HL-60/S4 treated with phorbol 12-myristate 13-acetate at 8.2 ng/mL for 4 days and 3 days (cell line): Measurements from ENCODE around the gene PLA2R1.

Source experiments
- in situ Hi-C: fragments of 300-500 bp; cut with MboI; formaldehyde crosslinking; loops from 2 replicates; pipeline ENCODE4 v1.15.0; 2022; ENCODE audit warnings: low sequenced_read_pairs

The PLA2R1 gene

DNA sequence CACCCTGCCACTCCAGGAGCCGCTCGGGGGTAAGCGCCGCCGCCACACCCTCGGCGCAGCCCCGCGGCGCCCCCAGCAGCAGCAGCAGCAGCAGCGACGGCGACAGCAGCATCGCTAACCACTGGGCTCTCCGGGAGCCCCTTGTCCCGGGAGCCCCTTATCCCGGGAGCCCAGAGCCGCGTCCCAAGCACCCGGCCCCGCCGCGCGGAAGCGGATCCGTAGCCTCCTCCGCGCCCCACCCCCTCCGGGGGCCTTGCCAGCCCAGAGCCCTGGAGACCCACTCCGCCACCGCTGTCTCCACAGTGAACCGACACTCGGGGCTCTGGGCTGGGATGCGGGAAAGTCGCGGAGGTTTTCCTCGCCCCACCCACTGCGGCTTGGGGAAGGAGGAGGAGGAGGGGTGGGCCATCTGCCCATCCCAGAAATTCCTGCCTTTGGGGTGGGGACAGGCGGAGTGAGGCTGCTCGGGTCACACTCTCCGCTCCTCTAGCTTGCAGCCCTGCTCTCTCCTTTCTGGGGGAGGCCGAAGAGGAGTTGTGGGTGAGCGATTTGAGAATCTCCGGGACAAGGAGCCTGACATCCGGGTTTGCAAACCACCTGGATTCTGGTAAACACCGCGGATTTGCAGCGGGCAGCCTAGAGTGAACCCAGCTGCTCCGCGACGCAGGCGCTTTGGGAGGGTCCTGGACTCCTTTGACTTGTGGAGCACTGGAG lies at the start of gene PLA2R1:
Gene PLA2R1 (minus strand): TSS at position 324 of the 714 bp plus-strand sequence. CDS start 212 bp downstream, at position 112.
- in situ Hi-C loops = no loop called here

DNA sequence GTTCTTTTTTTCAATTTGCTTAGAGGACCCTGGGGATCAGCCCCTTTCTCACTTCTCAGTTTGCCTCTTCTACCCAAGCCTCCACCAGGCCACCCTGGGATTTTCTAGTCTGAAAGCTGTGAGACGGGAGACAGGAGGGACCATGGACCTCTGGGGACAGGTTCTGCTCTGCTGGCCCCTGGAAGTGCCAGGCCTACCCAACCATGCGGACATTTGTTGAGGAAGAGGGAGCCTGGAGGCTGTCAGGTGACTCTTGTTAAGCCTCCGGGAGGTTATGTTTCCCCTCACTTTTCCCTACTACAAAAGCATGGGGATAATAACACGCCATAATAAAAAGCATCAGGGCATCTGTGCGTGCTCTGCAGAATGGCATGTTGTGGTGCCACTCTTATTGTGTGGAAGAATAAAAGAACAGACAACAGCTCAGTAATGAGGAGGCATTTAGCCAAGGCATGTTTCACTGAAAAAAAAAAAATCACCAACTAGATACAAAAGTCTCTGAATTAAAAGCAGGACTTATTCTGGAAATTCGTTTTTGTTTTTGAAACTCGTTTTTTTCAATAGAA lies 48.3 kb upstream of the PLA2R1 start:
- in situ Hi-C loops = loop anchor here (25.0 kb wide), 1 partner anchor 877 kb away; no protein-coding TSS in a partner anchor

DNA sequence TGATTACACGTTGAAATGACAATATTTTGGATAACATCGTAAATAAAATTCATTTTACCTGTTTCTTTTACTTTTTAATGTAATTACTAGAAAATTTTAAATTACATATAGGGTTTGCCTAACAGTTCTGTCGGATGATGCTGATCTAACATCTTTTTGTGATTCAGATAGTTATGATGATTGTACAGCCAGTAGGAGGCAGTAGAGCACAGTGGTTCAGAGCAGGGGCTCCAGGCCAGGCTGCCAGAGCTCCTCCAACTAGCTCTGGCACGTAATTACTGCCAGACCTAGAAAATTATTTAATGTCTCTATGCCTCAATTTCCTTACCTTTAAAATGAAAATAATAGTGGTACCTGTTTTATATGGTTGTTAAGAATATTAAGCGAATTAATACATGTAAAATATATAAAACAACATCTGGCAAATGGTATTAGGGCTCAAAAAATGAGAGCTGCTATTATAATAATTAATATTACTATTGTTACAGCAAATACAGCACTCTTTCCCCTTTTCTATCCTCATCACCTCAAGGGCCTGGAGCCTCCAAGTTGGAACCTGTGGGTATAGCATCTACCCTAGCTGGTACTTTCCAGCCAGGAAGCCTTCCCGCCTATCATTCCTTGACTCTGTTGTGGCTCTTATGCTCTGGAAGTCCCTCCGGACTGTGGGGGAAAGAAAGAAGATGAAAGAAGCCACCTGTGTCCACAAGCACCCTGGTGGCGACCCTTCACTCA lies 47.7 kb upstream of the PLA2R1 start:
- in situ Hi-C loops = loop anchor here (25.0 kb wide), 1 partner anchor 877 kb away; no protein-coding TSS in a partner anchor

DNA sequence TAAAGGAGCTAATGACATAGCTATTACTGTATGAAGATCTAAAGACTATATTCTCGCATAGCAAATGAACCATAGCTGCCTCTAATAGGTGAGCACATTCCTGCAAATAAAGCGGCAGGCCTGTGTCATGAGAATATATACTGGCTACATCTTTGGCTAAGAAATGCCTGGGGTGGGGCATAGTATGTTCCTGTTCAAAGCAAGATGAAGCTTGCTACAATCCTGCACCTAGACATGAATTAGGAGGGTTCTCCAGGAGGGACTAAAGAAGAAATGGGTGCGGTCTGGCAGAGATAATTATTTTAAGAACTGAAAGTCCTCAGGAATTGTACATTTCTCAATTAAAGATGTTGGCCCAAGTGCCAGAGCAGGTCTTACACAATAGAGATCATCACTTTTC lies 46.8 kb upstream of the PLA2R1 start:
- in situ Hi-C loops = loop anchor here (25.0 kb wide), 1 partner anchor 878 kb away; no protein-coding TSS in a partner anchor

DNA sequence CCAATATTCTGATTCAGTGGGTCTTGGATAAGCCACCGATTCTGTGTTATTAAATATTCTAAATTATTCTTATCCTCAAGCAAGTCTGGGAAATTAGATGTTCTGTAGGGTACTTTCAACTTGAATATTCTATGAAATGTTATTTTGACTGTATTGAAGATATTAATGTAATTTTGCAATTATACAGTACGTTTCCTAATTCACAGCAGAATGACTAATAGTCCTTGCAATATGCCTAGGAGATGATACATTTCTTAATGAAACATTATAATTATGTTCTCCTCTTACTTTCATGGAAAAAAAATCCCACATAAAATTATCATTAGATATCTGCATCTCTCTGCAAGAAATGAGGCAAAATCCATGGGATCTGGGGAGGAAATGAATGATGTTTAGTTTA lies 46.2 kb upstream of the PLA2R1 start:
- in situ Hi-C loops = loop anchor here (25.0 kb wide), 1 partner anchor 879 kb away; no protein-coding TSS in a partner anchor

DNA sequence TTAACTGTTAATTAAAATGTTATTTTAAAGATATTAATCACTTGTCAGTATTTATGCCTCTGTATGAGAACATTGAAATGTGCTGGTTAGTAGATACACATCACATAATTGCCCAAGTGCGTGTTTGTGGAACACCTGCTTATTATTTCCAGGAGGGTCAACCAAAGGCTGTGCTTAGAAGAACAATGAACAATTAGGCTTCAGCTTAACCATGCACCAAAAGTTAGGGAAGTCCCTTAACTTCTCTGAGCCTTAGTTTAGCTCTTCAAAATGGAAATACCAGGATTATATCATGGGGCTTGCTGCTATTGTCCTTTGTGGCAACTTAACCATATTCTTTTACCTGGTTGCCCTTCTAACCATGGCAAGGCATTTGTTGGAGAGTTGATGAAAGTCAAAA lies 43.0 kb upstream of the PLA2R1 start:
- in situ Hi-C loops = loop anchor here (25.0 kb wide), 1 partner anchor 882 kb away; no protein-coding TSS in a partner anchor

DNA sequence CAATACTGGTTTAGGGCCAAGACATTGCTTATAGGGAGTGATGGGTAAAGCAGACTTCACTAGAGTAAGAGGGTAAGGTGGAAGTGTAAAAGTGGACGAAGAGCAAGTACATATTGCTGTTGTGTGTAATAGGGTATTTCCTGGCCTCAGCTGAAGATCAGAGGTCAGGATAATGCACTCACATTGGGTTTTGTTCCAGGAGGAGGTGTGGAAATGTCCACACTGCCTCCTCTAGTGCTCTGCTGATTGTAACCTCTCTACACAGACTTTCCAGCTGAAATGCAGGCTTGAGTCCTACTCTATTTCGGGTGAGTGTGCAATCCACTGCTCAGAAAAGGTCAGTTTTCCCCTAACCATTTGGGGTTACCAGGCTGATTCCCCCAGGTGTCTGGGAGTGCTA lies 41.7 kb upstream of the PLA2R1 start:
- in situ Hi-C loops = loop anchor here (25.0 kb wide), 1 partner anchor 883 kb away; no protein-coding TSS in a partner anchor

DNA sequence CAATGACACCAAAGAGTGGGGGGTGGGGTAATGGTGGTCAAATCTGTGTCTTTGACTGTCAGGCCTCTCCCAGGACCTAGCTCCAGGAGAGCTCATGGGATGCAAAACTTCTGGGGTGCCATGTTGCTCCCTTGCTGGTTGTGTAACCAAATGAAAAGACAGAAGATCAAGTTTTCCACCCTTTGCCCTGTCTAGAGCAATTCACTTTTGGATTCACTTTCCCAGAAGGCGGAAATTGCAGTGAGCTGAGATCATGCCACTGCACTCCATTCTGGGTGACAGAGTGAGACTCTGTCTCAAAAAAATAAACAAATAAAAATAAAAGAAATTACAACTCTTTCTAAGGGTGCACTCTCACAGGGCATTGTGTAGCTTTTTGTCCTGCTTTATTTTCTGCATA lies 34.9 kb upstream of the PLA2R1 start:
- in situ Hi-C loops = no loop called here

DNA sequence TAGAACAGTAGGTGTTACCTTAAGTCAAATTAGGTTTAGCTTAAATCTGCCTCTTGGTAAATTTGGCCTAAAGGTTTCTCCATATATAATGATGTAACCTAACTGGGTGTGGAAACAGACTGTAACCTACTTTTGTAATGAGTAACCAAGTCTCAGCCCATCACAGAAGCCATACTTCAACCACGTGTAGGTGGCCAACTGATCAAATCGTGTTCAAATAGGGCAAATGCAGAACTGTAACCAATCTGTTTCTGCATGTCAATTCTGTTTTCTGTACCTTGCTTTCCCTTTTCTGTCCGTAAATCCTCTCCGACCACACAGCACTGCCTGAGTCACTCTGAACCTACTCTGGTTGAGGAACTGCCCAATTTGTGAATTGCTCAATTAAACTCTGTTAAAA lies 34.0 kb upstream of the PLA2R1 start:
- in situ Hi-C loops = no loop called here

DNA sequence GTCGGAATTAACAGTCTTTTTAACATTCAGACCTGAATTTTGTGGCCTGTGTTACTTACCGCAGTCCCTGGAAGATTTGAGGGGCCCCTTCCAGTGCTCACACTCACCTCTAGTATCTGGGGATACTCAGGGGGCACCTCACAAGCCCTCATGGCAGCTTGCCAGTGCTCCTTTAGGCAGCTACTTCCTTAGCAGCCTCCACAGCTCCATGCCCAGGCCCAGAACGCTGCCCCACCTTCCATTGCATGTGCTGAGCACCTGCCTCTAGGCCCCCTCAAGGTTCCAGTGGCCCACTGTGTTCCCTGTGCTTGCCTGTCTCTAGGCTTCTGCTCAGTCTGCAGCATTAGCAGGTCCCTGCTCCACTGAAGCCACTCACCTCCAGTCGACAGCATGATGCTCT lies 30.0 kb upstream of the PLA2R1 start:
- in situ Hi-C loops = no loop called here

DNA sequence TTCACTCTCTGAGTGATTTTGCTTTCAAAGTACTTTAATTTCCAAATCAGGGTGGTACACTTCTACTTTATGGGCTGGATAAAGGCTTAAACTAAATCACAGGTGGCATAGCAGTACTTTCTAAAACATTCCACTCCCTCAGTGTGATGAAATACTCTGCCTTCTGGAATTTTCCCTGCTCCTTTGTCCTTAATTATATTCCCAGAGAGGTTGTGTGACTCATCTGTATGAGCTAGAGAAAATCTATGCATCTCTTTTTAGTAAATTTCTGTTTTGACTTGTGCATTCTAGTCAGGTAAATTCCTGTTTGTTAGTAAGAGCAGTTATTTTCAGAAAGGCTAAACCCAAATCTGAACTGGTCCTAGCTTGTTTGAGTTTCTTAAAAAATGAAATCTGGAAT lies 29.0 kb upstream of the PLA2R1 start:
- in situ Hi-C loops = no loop called here

DNA sequence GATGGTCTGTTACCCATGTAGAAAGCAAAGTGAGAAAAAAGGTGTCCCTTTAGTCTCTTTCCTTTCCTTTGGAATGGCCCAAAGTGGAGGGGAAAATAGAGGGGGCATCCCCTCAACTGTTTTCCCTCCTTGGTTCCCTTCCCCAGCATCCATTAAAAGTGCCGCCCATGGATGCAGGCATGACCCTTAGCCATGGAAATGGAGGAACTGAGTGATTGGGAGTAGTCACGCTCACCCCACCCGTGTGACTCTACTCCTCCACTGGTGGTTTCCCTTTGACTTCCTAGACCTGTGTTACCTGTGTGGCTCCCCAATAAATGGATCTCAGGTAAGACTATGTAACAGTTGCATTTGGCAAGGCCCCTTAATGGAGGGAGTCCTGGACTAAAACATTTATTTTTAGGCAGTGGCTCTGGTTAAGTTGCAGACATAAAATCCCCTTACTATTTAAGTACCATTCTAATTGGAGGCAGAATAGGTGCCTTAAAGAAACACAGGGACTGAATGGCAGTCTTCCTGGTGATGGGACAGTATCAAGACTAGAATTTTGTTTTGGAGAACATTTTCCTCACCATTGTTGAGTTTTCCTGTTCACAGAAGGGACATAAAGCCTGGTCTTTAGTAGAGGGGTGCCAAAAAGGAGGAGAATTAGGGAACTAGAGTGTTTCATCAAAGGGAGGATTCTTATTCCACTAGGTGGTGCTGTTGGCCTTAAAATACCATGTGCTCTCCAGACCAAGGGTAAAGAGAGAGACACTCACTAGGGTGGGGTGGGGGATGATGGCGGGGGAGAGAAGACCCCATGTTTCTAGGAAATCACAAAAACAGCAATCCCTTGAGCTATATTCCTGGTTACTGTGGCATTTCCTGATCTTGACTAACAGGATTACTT lies 25.7 kb upstream of the PLA2R1 start:
- in situ Hi-C loops = no loop called here

DNA sequence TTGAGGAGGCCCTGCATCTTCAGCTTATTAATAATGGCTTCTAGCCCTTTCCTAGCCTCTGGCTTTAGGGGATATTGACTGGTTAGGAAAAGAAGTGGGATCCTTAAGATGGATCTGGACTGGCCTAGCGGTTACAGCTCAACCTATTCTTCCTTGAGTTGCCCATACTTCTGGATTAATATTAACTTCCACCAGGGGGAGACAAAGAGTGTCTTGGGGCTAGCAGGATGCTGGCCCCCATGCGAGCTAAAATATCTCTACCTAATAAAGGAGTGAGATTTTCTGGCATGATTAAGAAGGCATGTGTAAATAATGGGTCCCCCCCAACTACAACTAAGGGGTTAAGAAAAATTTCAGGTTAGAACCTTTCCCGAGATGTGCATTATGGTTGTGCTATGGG lies 23.2 kb upstream of the PLA2R1 start:
- in situ Hi-C loops = no loop called here

DNA sequence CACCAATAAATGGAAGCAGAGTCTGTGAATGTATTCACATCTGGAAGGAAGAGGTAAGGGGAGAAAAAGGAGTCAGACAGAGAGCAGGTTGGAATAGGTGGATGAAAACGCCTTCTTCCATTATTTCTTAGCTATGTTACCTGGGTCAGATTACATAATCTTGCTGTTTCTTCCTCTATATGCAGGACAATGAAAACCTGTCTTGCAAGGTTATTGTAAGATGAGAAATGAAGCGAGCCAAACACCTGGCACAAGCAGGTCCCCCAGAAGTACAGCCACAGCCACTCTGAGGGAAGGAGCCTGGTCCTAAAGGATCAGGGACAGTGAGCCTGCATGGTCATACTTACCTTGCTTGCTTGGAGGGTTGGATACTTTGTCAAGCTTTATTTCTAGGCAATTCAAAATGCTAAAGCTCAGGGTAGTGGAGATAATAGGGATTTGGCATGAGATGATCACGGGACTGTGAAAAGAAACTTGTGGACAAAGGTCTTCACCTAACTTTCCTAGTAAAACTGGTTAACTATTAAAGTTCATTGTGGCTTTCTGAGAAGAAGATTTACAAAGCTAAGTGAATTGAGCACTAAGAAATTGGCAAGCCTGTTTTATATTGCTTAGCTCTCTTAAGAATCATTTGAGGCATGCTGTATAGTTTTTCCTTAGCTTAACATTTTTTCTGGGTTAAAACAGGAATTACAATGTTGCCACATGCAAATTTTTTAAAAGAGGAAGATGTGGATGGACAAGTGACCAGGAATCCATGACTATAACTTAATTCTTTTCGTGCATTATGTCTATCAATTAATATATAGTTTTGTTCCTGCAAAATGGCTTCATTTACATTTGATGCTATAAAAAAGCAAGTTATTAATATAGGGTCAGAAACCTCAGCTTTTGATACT lies 15.7 kb upstream of the PLA2R1 start:
- in situ Hi-C loops = no loop called here

DNA sequence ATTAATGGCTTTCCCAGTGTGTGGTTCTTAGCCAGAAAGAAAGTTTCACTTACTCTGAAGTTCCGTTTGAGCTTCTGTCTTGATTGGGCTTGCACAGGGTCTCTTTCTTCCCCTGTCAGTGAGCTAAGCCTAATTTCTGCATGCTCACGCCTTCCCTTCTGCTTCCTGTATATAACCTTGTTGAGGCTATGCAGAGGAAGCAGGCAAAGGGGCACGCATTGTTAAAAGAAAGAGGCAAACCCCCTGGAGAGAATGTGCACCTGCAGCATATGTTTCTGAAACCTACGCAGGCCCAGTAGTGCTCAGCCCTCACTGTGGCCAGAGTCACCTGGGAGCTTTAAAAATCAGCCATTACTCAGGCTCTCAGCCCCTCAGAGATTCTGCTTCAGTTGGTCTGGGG lies 14.5 kb upstream of the PLA2R1 start:
- in situ Hi-C loops = no loop called here

DNA sequence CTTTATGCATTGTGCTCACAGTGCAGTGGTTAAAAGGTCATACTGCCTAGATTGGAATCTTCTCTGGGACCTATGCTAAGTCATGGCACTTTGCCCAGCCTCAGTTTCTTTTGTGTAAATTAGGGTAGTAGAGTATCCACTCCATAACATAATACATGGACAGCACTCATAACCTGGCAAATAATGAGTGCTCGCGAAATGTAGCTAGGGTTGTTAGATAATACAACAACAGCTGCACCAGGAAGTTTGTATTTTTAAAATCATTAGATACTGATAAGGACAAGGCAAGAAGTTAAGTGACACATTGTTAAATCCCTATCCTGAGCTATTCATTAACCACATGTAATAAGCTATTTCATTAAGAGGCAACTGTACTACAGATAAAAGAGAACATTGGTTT lies 13.8 kb upstream of the PLA2R1 start:
- in situ Hi-C loops = no loop called here

DNA sequence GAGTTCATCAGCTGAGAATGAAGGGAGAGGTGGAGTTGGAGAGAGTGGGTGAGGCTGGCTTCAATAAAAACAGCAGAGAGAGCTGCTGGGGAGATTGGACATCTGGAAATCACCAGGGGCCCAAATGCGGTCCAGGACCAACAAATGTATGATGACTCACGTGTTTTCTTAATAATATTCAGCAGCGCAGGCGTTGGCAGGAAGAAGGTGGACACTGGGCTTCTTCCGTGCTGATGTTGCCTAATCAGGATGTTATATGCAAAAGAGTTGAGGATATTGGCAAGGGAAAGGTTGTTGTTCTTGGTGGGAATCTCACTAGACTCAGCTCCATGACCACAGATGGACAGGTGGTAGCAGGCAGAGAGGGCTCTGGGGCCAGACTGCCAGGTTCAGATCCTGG lies 12.8 kb upstream of the PLA2R1 start:
- in situ Hi-C loops = no loop called here

DNA sequence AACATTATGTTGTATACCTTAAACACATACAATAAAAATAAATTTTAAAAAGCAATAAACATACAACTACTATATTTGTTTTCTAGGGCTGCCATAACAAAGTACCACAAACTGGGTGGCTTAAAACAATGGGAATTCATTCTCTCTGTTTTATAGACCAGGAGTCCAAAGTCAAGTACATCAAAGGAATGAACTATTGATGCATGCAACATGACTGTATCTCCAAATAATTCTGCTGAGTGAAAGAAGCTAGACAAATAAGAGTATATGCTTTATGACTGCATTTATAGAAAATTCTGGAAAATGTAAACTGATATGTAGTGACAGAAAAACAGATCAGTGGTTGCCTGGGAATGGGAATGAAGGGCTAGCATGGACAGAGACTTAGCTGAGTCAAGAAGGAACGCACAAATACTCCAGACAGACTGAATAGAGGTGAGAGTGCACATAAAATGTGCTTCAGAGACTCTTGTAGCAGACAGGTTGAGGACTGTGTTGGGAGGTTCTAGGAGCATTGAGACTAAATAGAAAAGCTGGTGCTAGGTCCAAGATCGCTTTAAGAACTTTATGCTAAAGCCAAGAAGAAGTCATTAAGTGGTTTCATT lies 11.0 kb upstream of the PLA2R1 start:
- in situ Hi-C loops = no loop called here

DNA sequence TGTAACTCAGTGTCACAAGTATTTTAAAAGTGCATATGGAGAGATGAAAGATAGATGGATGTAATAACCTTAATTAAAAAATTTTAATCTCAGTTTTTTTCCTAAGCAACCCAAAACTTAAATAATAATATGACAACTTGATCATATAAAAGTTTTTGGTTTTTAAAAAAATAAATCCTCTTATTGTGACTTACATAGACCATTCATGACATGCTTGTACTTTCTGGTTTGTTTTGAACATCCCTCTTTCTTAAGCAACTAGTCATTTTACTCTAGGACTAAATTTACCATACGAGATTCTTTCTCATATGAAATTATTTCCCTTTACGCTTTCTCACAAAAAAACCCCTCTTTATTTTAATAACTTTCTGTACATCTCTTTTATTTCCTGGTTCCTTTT lies 6.5 kb upstream of the PLA2R1 start:
- in situ Hi-C loops = no loop called here
